Skin of body (tissue), 2 donors: Measurements from ENCODE around the gene CORO1C. TPM values are rescaled to one million over a fixed set of nuclear protein-coding genes. Genes with fewer than 3 reads are reported as not detected.
"Not testable (repeated sequence)": the region's sequence is repeated elsewhere in the genome, so short reads cannot be mapped to it uniquely, and the experiment has no call there.

Experiments
- DNase-seq: peaks from one replicate; lab custom pipeline; 2025; lab: John Stamatoyannopoulos, UW
- total RNA-seq: library from RNA; depleted of rRNA; stranded (reverse); fragments of >200 nt; gene quantifications from one replicate; pipeline ENCODE4 v1.2.3, GENCODE V29; 2014

Gene CORO1C
- total RNA-seq, 1 donor from 2014 or later: 141 TPM

DNA sequence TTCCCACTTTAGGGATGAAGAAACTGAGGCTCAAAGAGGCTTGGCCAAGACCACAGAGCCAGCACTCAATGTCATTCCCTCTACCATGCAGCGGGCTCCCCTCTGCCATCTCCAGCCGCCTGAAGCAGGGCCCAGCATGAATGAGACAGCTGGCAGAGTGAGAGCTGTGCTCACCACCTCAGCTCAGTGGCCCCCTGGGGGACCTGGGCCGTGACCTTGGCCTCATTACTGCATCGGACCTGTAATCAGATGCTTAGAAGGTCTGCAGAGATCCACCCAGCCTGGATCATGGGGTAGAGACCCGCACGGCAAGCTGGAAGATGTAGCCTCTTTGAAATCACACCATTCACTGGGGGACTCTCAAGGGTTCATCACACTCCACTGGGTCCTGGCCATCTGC, 22.7 kb upstream of the CORO1C start:
- no peak for DNase-seq

DNA sequence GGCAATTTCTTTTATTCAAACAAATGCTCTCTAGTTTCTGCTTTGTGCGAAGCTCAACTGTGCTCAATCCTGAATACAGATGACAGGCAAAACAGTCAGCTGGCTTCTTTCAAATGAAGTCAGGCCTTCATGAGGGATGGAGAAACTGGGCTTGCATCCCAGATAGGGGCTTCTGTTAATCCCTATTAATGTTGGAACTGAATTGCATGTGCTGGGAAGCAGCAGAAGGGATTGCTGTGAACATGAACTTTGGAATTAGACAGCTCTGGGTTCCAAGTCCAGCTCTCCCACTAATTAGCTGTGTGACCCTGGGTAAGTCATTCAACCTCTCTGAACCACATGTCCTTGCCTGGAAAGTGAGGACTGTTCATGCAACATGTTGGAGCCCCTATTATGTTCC, 21.1 kb upstream of the CORO1C start:
- peak; percentile 83 for DNase-seq

DNA sequence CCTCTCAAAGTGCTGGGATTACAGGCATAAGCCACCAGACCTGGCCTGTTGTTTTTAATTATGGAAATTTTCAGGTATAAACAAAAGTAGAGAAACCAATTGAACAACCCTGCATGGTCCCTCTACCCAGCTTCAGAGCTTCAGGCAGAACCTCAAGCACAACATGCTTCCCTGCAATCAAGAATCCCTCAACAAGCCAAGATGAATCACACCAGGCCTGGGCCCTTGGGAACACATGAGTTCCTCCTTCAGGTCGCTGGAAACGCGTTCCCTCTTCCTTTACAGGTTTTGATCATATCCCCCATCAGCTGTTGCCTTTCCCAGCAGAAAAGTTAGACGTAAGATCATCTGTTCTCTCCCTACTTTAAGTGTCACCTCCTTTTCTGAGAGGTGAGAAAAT, 20.5 kb upstream of the CORO1C start:
- no peak for DNase-seq

DNA sequence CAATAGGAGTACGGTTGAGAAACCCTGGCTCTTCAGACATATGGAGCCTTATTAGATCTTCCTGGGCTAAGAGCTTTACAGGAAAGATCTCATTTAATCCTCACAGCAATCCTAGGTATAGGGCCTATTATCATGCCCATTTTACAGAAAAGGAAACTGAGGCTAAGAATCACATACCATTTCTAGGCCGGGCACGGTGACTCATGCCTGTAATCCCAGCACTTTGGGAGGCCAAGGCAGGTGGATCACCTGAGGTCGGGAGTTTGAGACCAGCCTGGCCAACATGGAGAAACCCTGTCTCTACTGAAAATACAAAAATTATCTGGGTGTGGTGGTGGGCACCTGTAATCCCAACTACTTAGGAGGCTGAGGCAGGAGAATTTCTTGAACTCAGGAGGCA, 19.7 kb upstream of the CORO1C start:
- not testable (repeated sequence) for DNase-seq

DNA sequence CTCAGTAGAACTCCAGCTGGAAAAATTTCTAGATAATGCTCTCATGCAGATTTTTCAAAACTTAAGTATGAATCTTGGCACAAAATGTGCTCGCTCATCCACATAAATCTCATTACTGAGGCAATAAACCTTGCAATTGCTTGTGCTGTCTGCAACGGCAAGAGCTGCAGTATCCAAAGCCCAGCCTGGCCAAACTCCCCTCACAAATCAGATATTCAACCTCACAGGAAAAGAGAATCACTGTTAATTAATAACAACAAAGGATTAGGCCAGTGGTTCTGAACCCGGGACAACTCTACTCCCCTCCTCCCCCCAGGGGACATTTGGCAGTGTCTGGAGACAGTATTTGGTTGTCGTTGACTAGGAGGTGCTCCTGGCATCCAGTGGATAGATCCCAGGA, 19.2 kb upstream of the CORO1C start:
- peak; percentile 92 for DNase-seq

DNA sequence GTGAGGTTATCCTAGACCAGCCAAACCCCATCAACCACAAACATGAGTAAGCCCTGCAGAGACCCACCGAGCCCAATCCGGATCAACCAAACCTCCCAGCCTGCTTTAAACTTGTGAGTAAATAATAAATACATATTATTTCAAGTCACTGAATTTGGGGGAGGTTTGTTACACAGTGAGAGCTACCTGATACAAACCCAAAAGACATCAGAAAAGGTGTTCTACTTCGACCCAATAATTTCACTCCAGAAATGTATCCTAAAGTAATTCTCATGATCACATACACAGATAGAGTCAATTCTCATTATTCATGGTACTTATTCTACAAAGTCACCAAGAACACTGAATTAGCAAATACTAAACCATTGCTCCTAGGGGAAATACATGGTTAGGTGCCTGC, 16.2 kb upstream of the CORO1C start:
- DNase-seq: no peak

DNA sequence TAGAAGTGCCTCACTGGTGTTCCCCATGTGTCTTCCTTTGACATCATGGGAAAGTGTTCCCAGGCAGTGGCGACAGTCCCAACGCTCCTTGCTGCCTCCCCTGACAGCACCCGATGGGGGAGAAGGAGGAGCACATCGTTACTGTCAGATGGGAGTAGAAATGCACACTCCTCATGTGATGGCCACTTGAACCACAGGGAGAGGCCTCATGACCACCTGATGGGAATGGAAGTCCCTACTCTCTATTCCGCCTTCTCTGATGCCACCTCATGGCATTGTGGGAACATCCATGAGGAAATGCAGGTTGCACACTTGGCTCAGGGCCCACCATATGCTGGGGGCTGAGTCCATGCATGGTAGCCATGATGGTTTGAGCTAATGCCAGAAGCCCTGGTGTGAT, 14.3 kb upstream of the CORO1C start:
- DNase-seq: no peak

DNA sequence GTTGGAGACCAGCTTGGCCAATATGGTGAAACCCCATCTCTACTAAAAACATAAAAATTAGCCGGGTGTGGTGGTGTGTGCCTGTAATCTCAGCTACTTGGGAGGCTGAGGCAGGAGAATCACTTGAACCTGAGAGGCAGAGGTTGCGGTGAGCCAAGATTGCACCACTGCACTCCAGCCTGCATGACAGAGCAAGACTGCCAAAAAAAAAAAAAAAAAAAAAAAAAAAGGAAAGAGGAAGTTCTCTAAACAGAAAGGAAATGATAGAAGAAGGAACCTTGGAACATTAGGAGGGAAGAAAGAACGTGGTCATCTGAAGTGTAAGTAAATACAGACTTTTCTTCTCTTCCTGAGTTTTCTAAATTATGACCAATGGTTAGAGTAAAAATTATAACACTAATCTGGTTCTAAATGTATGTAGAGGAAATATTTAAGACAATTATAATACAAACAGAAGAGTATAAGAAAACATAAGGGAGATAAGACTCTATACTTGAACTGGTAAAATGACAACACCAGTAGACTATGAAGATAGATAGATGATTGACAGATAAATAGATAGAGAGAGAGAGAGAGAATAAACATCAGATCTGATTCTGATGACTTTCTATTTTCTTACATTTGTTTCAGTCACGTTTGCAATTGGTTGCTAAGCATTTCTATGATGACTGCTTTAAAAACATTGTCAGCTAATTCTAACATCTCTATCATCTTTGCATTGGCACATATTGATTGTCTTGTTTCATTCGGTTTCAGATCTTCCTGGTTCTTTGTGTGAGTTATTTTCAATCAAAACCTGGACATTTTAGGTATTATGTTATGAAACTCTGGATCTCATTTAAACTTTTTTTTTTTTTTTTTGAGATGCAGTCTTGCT, 12.9 kb upstream of the CORO1C start:
- DNase-seq: no peak

DNA sequence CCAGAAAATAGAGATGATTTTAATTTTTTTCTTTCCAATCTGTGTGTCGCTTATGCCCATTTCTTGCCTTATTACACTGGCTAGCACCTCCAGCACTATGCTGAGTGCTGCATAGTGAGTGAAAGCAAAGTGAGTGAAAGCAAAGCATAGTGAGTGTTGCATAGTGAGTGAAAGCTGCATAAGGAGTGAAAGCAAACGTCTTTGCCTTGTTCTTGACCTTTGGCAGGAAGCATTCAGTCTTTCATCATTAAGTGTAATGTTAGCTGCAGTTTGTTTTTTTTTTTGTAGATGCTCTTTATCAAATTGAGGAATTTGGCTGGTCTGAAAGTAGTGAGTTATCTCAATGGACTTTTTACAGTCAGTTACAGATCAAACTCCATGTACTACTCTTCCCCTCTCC, 6.9 kb upstream of the CORO1C start:
- DNase-seq: no peak

DNA sequence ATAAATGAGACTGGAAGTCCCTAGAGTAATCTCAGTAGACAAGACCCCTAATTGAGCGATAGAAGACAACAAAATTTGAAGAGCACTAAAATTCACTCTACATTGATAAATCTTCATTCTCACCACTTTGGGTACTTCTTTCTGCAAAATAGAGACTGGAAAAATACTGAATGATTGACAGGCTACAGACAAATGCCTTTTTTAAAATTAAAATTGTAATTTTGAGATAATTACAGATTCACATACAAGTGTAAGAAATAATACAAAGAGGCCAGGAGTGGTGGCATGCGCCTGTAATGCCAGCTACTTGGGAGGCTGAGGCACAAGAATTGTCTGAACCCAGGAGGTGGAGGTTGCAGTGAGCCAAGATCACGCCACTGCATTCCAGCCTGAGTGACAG, 4.5 kb upstream of the CORO1C start:
- no peak for DNase-seq

DNA sequence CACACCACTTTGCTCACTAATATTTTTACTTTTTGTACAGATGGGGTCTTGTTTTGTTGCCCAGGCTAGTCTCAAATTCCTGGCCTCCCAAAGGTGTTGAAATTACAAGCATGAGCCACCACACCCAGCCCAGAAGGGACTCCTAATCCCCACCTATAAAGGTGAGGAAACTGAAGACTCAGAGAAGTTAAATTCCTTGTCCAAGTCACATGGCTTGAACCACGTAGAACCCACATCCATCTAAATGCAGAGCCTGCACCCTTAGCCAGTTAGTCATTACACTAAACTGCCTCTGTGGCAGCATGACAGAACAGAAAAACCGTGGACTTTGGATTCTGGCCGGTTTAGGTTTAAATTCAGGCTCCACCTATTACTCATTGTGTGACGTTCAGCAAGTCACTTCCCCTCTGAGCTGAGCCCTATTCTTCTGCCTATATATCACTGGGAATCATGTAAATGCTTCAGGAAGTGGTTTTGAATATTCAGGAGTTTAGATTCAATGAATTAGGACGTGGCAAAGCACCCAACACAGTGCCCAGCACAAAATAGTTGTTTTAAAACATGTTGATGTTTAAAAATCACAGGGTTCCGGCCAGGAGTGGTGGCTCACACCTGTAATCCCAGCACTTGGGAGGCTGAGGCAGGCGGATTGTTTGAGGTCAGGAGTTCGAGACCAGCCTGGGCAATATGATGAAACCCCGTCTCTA, 3.0 kb upstream of the CORO1C start:
- DNase-seq: no peak

DNA sequence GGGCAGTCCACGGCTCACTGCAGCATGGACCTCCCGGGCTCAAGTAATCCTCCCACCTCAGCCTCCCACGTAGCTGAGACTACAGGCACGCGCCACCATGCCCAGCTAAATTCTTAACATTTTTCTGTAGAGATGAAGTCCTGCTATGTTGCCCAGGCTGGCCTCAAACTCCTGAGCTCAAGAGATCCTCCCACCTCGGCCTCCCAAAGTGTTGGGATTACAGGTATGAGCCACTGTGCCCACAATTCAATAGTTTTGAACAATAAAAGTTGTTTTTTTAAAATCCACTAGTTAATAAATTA, 1.9 kb upstream of the CORO1C start:
- DNase-seq: not testable (repeated sequence)

DNA sequence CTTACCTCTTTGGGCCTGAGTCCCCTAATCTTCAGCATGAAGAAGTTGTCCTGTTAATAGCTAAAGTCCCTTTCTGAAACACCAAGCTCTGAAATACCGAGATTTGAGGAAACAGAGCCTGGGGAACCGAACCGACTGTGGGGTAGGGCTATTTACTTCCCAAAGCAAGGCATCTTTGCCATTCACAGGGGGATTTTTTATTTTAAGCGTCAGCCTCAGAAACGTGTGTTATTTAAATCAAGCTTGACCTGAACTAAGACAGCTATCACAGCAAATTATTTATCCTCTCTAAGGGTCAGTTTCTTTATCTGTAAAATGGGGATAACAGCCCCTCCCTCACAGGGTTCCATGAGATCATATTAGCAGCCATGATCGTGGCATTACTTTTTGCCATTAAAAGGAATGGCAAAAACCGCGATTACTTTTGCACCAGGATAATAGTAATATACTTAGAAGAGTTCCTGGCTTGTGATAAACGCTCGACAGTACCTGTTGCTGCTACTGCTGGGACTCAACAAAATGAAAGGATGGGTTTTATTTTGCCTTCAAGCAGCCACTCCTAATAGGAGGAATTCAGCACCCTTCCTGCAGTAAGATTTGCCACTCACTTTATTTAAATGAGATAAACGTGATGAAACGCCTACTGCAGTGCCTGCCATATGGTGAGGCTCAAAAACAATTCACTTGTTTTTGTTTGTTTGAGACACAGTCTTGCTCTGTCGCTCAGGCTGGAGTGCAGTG, 1.3 kb upstream of the CORO1C start:
- no peak for DNase-seq

DNA sequence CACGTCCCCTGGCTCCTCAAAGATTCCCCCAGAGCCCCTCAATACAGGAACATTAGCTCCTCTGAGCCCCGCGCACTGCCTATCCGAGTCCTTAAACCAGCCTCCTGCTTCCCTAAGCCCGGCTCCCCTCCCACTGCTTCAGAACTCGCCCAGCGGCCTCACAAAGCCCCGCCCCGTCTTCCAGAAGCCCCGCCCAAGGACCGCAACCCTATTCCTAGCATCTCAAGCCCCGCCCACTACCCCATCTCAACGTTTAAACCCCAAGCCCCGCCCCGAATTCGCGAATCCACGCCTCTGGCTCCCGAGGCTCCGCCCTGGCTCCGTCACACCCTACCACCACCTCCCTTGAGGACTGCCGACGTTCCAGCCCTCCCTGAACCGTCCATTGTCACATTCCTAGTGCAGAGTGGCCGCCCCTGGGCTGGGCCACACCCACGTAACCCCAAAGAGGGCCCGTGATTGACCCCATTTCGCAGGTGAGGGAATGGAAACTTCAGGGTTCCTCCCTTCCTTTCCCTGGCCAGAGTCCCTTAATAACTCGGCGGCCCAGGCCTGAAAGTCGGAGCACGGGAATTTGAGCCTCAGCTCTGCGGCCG, 646 bp upstream of the CORO1C start:
- DNase-seq: peak; percentile 98

DNA sequence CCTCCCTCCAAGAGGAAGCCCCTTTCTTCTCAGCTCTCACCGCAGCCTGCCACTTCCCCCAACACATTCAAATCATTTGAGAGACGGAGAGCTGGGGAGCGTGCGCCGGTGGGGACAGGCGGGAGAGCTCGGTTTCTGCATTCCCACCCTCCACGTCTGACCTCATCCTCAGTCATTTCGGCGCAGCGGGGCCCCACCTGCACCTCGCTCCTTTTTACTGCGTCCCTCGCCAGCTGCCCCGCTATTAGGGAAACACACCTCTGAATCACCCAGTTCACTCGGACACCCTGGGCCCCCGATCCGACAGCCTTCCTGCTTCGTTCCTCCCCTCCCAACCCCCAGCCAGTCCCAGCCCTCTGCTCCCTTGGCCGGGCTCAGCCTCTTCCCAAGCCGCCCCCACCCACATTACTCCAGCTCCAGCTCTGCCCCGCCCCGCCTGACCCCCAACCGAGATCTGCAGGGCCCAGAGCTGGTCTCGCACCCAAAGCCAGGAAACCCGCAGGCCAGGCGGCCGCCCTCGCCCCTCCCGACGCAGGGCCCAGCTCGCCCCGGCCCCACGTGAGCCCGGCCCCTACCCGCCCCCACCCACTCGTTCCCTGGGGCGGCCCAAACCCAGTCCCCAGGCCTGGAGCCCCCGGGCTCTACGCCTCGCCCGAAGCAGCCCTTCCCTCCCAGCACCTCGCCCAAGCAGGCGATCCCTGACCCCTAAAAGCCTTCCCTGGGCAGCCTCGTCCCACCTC, 783 bp downstream of the CORO1C start:
- DNase-seq: peak; percentile 40

DNA sequence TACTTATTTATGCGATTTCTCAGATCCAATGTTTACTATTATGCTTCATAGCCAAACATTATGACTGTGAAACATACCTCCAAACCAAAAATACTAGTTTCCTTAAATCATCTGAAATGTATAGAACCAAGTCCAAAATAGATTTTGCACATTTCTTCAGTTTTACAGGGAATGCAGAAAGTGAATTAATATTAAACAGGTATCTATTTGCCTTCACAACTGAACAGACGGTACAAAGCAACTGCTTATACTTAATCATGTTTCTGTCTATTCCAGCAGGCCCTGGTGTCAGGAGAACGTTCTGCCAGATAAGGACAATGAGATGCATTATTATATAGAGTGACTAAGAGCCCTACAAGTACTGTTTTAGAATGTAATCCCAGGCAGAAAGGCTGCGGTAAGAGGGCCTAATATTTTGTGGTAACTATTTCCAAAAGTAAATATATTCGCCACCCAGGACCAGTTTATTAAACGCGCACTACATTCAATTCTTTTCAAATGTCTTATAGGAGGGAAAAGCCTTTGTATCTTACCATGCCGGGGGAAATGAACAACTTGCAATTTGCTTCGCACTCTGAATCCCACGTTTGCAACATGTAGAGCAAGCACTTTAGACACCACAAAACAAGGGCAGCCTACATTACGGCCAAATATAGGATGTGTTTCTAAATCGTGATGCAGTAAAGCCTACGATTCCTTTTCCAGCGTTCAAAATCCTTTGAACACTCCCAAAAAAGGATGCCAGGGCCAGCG, 1.5 kb downstream of the CORO1C start:
- DNase-seq: peak; percentile 77

DNA sequence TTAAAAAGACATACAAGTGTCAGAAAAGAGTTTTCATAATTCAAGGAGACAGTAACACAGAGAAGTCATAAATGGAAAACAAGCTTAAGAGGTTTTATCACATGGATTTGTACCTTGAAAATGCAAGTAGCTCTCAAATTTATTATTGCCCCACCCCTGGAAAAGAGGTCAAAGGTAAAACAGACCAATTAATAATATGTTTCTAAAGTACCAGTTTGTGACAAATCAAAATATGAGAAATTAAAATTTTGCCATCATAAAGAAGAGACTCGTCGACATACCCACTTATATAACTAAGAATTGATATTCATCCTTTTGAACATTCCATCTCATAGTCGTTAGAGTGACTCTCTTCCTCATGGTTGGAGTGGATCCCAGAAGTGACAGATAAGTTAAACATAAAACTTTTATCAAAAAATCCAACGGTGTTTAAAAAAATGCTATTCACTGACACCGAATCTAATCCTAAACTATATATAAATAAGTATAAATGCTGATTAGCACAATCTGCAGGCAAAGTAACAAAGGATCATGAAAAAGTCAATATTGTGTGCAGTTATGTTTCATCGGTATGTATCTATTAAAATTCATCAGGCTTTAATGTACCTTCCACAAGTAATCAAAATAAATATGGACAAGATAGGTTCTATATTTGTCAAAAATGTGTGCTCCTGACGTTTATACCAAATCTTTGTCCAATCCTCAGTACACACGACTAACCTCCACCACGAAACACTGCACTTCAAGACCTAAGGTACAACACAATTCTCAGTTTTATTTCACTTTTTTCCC, 2.3 kb downstream of the CORO1C start:
- no peak for DNase-seq

DNA sequence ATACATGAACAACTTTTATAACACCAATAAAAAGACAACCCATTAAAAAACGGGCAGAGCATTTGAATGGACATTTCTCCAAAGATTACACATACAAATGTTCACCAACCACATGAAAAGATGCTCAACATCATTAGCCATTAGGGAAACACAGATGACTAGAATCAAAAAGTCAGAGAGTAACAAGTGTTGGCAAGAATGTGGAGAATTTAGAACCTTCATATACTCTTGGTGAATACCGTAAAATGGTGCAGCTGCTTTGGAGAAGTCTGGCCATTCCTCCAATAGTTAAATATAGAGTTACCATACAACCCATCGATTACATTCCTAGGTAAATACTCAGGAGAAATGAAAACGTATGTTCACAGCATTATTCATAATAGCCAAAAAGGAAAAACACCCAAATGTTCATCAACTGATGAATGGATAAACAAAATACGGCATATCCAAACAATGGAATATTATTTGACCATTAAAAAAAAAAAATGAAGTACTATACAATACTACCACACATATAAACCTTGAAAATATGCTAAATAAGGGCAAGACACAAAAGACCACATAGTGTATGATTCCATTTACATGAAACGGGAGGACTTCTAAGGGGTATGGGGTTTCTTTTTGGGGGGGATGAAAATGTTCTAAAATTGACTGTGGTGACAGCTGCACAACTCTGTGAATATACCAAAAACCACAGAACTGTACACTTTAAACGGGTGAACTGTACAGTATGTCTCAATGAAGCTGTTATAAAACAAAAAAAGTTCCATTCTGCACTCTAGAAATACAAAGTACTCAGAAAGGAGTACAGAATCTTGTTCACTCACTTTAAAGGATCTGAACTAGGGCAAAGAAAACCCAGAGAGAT, 3.2 kb downstream of the CORO1C start:
- DNase-seq: no peak

DNA sequence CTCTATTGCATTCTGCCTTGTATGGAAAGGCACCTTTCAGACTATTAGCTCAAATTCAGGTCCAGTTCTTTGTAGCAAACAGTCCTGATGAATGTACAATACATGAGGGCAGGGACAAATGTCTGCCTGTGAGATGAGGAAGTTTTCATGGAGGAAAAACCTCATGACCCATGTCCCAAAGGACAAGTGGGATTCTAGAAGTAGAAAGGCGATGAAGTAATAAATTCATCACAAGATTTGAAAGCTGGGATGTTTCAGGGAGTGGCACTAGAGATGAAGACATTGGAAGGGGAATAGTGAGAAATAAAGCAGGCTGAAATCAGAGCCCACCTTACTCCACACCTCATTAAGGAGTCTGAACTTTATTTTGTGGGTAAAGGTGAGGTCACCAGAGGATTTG, 4.2 kb downstream of the CORO1C start:
- DNase-seq: no peak
